B cell (primary cell): ENCODE results near the gene FGF10. TPM values are rescaled to one million over a fixed set of nuclear protein-coding genes. Genes with fewer than 3 reads are reported as not detected.

Experiments used
- ATAC-seq: fragments of 200-7000 bp; cut with Tn5 transposase; one replicate; pipeline ENCODE4 v1.10.0; 2021; ENCODE audit warnings: low read depth, mild to moderate bottlenecking, moderate number of reproducible peaks, moderate library complexity
- CTCF ChIA-PET: fragments of 350-600 bp; sonication (Branson Sonifier 250); formaldehyde crosslinking; loops from one replicate; lab custom pipeline; 2021; ENCODE audit warnings: antibody characterized with exemption, inconsistent platforms; lab: Charles Lee
- POLR2A ChIA-PET: fragments of 350-600 bp; sonication (Branson Sonifier 250); formaldehyde crosslinking; loops from one replicate; lab custom pipeline; 2021; ENCODE audit warnings: antibody characterized with exemption; lab: Charles Lee
- DNase-seq: peaks from one replicate; pipeline ENCODE4 v3.0.0; 2013
- H2AFZ ChIP-seq: 2 replicates; pipeline ENCODE4 v1.6.1; 2012; ENCODE audit warnings: mild to moderate bottlenecking, low read depth, low read length; ENCODE audit not compliant: insufficient read depth, poor library complexity, severe bottlenecking
- H3K27ac ChIP-seq, 2 donors: 1 replicate in 1 of 2; 2 replicates in 1 of 2; pipeline ENCODE4 v1.5.1; 2012 to 2013; ENCODE audit warnings: low read length in 2 of 2, mild to moderate bottlenecking in 2 of 2, moderate library complexity in 1 of 2
- H3K27me3 ChIP-seq, 4 experiments: fragments of 200-600 bp in 1 of 4; sonication (generic) in 1 of 4; replicated peaks in 1 of 4; 1 replicate in 2 of 4; 2 replicates in 2 of 4; pipeline versions ENCODE4 v1.6.1 to v1.7.0; 2013 to 2016; ENCODE audit warnings: low read length in 3 of 4, mild to moderate bottlenecking in 2 of 4, mixed read lengths in 1 of 4, moderate library complexity in 1 of 4; ENCODE audit not compliant: insufficient read depth in 4 of 4, control insufficient read depth in 3 of 4; ENCODE audit errors: control extremely low read depth in 1 of 4
- H3K36me3 ChIP-seq, 2 experiments: replicated peaks in 1 of 2; 1 replicate in 1 of 2; 2 replicates in 1 of 2; pipeline versions ENCODE4 v1.6.1 to v1.7.1; 2013; ENCODE audit warnings: low read length in 1 of 2; ENCODE audit not compliant: insufficient read depth in 2 of 2, control insufficient read depth in 1 of 2; ENCODE audit errors: control extremely low read depth in 1 of 2, extremely low read depth in 1 of 2
- H3K4me1 ChIP-seq, 2 donors: fragments of 200-600 bp in 1 of 2; sonication (generic) in 1 of 2; 1 replicate in 1 of 2; 2 replicates in 1 of 2; pipeline versions ENCODE4 v1.5.1 to v1.6.1; 2013 to 2017; ENCODE audit warnings: low read length in 2 of 2; ENCODE audit not compliant: control insufficient read depth in 2 of 2, insufficient read depth in 2 of 2
- H3K4me2 ChIP-seq: replicated peaks from 2 replicates; pipeline ENCODE3; 2012; ENCODE audit warnings: mild to moderate bottlenecking, low read depth, low read length; ENCODE audit not compliant: poor library complexity, severe bottlenecking
- H3K4me3 ChIP-seq, 5 experiments: fragments of 200-600 bp in 1 of 5; sonication (generic) in 1 of 5; 1 replicate in 3 of 5; 2 replicates in 2 of 5; pipeline versions ENCODE4 v1.5.1 to v1.7.0; 2011 to 2016; ENCODE audit warnings: low read length in 4 of 5, mild to moderate bottlenecking in 4 of 5, low read depth in 2 of 5, control low read depth in 1 of 5, moderate library complexity in 1 of 5; ENCODE audit not compliant: insufficient read depth in 1 of 5; ENCODE audit errors: control extremely low read depth in 1 of 5, extremely low read depth in 1 of 5
- H3K79me2 ChIP-seq: fragments of 200-600 bp; sonication (generic); one replicate; pipeline ENCODE4 v1.6.0; 2016; ENCODE audit warnings: low read length; ENCODE audit not compliant: control insufficient read depth, insufficient read depth
- H3K9ac ChIP-seq: fragments of 200-600 bp; sonication (generic); 2 replicates; pipeline ENCODE4 v1.6.1; 2017; ENCODE audit warnings: mild to moderate bottlenecking, low read length, moderate library complexity
- H3K9me3 ChIP-seq, 3 donors: one replicate each; pipeline versions ENCODE4 v1.6.1 to v1.7.1; 2013; ENCODE audit warnings: low read length in 2 of 3; ENCODE audit not compliant: control insufficient read depth in 2 of 3, insufficient read depth in 1 of 3; ENCODE audit errors: control extremely low read depth in 1 of 3
- H4K20me1 ChIP-seq: 2 replicates; pipeline ENCODE4 v1.6.0; 2012; ENCODE audit warnings: mild to moderate bottlenecking, low read length; ENCODE audit not compliant: insufficient read depth, control insufficient read depth, poor library complexity, severe bottlenecking
- H3K27ac Mint-ChIP-seq: one replicate; pipeline ENCODE4 v1.8.0; 2021; ENCODE audit warnings: mixed read lengths
- H3K27me3 Mint-ChIP-seq: one replicate; pipeline ENCODE4 v1.8.0; 2021; ENCODE audit warnings: mixed read lengths
- H3K4me1 Mint-ChIP-seq: one replicate; pipeline ENCODE4 v1.8.0; 2021; ENCODE audit warnings: mixed read lengths
- H3K4me3 Mint-ChIP-seq: one replicate; pipeline ENCODE4 v1.8.0; 2021; ENCODE audit warnings: mixed read lengths
- H3K9me3 Mint-ChIP-seq: one replicate; pipeline ENCODE4 v1.8.0; 2022; ENCODE audit warnings: mixed read lengths; ENCODE audit not compliant: insufficient read depth
- EZH2 ChIP-seq: IDR thresholded peaks from 2 replicates; pipeline ENCODE4 v1.6.1; 2012; ENCODE audit warnings: borderline replicate concordance, low read depth, mild to moderate bottlenecking, moderate library complexity, low read length; ENCODE audit not compliant: insufficient read depth, poor library complexity, severe bottlenecking
- WGBS: methylation state at CpG from one replicate; pipeline ENCODE4 v1.1.5; 2013; ENCODE audit warnings: missing lambda C conversion rate; ENCODE audit not compliant: insufficient coverage; 5-methylcytosine and 5-hydroxymethylcytosine counted together
- intact Hi-C: fragments of 100-400 bp; cut with micrococcal nuclease; formaldehyde crosslinking; loops from one replicate; pipeline ENCODE4 v1.10.0; 2022
- polyA plus RNA-seq: library from polyadenylated mRNA; depleted of rRNA; stranded (reverse); fragments of >200 nt; gene quantifications from 2 replicates; pipeline ENCODE4 v1.2.3, GENCODE V29; 2012
- total RNA-seq, 2 donors: library from RNA; stranded (reverse); fragments of 120-200 nt in 1 of 2; gene quantifications; 1 replicate in 1 of 2; 2 replicates in 1 of 2; pipeline versions ENCODE4 v1.2.3 to v1.2.4, GENCODE V29; 2013 to 2022
- TF ChIP-seq, protein P1 (sequence below): fragments of 200-600 bp; IDR thresholded peaks from one replicate; pipeline ENCODE4 v1.8.0; 2022; ENCODE audit warnings: antibody characterized with exemption, mild to moderate bottlenecking

Gene FGF10
- total and polyA plus RNA-seq, 2 donors (not counting 1 experiment from before 2014, with no cell fraction given), result not detected

DNA sequence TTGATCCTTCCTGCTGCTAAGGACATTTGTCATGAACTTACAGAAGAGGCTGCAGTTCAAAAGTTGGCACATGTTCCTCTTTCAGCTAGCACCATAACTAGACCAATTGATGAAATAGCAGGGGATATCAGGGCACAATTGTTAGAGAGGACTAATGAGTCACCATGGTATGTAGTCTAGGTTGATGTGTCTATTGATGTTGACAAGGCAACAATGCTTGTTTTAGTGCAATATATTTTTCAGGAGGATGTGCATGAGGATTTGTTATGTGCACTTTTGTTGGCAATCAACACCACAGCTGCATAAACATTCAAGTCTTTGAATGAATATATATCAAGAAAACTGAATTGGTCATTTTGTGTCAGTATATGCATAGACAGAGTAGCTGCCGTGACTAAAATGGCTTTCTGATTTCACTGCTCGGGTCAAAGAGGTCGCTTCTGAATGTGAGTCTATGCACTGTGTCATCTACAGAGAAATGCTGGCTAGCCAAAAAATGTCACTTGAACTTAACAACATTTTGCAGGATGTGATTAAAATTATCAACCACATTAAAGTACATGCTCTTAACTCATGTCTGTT, 68.0 kb downstream of the FGF10 start:
- Histone ChIP-seq H3K4me1 (no peaks in the 10 kb centered on the region), H3K27me3 (no peaks in the 10 kb centered on the region), H3K79me2 (no peaks in the 10 kb centered on the region), H3K9me3 (no peaks in the 10 kb centered on the region), H3K36me3 (no peaks in the 10 kb centered on the region), H3K4me3 (no peak overlapping the region), H3K9ac (no peak overlapping the region), H2AFZ (no peak overlapping the region), H4K20me1 (no peaks in the 10 kb centered on the region), H3K27ac (no peak overlapping the region), H3K4me2 (no peak overlapping the region)
- Mint-ChIP-seq H3K4me3 (no peak overlapping the region), H3K4me1 (no peaks in the 10 kb centered on the region), H3K9me3 (no peaks in the 10 kb centered on the region), H3K27ac (no peak overlapping the region), H3K27me3 (no peaks in the 10 kb centered on the region)
- TF ChIP-seq EZH2, result no peak
- TF ChIP-seq, protein P1, sequence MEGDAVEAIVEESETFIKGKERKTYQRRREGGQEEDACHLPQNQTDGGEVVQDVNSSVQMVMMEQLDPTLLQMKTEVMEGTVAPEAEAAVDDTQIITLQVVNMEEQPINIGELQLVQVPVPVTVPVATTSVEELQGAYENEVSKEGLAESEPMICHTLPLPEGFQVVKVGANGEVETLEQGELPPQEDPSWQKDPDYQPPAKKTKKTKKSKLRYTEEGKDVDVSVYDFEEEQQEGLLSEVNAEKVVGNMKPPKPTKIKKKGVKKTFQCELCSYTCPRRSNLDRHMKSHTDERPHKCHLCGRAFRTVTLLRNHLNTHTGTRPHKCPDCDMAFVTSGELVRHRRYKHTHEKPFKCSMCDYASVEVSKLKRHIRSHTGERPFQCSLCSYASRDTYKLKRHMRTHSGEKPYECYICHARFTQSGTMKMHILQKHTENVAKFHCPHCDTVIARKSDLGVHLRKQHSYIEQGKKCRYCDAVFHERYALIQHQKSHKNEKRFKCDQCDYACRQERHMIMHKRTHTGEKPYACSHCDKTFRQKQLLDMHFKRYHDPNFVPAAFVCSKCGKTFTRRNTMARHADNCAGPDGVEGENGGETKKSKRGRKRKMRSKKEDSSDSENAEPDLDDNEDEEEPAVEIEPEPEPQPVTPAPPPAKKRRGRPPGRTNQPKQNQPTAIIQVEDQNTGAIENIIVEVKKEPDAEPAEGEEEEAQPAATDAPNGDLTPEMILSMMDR, result no peak
- intact Hi-C loops, result no loop called here
- DNase-seq (no peak), ATAC-seq (no peak)
- POLR2A ChIA-PET, result no interaction called here
- no CpG with 5 or more reads among the region's 3 CpGs for WGBS
- CTCF ChIA-PET, result no interaction called here

DNA sequence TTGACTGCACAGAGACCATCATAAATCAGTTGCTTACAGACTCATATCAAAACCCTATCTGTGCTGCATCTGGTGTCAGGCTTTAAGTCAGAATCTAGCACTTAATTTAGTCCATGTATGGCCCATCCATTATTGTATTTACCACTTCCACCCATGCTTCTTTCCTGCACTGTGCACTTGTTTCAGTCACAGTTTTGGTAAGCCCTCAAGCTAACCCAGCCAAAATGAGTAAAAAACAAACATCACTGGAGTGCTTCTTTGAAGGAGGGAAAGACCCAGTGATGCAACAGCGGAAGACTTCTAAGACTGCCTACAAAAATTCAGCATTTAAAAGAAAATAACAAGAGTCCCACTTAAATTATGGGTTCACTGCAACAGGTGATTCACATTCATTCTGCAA, 69.0 kb downstream of the FGF10 start:
- no peak overlapping the region for H2AFZ ChIP-seq
- DNase-seq, result no peak
- H3K79me2 ChIP-seq, result no peaks in the 10 kb centered on the region
- CTCF ChIA-PET, result no interaction called here
- H3K9ac ChIP-seq, result no peak overlapping the region
- no peaks in the 10 kb centered on the region for H4K20me1 ChIP-seq
- no peak overlapping the region for H3K4me3 Mint-ChIP-seq
- no peak overlapping the region for H3K4me3 ChIP-seq
- no peaks in the 10 kb centered on the region for H3K9me3 Mint-ChIP-seq
- ATAC-seq, result no peak
- H3K4me1 ChIP-seq, result no peaks in the 10 kb centered on the region
- H3K27ac Mint-ChIP-seq, result no peak overlapping the region
- POLR2A ChIA-PET, result no interaction called here
- no peak overlapping the region for H3K27ac ChIP-seq
- H3K9me3 ChIP-seq, result no peaks in the 10 kb centered on the region
- WGBS, result no CpG with 5 or more reads among the region's 1 CpG
- H3K4me1 Mint-ChIP-seq, result no peaks in the 10 kb centered on the region
- H3K4me2 ChIP-seq, result no peak overlapping the region
- no peaks in the 10 kb centered on the region for H3K27me3 Mint-ChIP-seq
- no peak for TF ChIP-seq EZH2
- TF ChIP-seq, protein P1, result no peak
- no peaks in the 10 kb centered on the region for H3K36me3 ChIP-seq
- intact Hi-C loops, result no loop called here
- H3K27me3 ChIP-seq, result no peaks in the 10 kb centered on the region
